Measurements from ENCODE around the gene OR52N1.

Gene OR52N1

DNA sequence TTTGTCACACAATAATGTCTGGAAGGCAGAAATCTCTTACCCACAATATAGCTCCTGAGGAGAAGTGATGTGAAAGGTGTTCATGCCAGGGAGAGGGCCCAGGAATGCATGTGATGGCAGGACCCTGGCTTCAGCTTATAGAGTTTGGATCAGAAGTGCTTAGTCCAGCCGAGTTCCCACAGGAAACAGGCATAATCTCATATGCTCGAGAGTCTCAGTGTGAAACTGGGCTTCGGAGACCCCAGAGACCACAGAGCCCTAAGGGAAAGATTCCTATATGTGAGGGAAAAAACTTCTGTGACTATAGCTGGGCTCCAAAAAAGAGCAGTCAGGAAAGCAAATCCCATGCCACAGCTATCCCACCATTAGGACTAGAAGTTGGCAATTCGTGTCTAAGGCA is 7.8 kb downstream of the OR52N1 start, which contains the start of gene OR52N5:
TSS of gene OR52N5 (minus strand) at position 101 of the 400 bp plus-strand sequence. CDS start 4,721 bp downstream, outside the sequence.
- no peak for DNase-seq (ENCODE audit: low spot score)
- Histone ChIP-seq H3K4me3 (no peak within 1 kb of the TSS), H3K27ac (no peak within 1 kb of the TSS)
- TF ChIP-seq, protein P1, sequence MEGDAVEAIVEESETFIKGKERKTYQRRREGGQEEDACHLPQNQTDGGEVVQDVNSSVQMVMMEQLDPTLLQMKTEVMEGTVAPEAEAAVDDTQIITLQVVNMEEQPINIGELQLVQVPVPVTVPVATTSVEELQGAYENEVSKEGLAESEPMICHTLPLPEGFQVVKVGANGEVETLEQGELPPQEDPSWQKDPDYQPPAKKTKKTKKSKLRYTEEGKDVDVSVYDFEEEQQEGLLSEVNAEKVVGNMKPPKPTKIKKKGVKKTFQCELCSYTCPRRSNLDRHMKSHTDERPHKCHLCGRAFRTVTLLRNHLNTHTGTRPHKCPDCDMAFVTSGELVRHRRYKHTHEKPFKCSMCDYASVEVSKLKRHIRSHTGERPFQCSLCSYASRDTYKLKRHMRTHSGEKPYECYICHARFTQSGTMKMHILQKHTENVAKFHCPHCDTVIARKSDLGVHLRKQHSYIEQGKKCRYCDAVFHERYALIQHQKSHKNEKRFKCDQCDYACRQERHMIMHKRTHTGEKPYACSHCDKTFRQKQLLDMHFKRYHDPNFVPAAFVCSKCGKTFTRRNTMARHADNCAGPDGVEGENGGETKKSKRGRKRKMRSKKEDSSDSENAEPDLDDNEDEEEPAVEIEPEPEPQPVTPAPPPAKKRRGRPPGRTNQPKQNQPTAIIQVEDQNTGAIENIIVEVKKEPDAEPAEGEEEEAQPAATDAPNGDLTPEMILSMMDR (IDR thresholded peaks at IDR 0.05), result no peak

DNA sequence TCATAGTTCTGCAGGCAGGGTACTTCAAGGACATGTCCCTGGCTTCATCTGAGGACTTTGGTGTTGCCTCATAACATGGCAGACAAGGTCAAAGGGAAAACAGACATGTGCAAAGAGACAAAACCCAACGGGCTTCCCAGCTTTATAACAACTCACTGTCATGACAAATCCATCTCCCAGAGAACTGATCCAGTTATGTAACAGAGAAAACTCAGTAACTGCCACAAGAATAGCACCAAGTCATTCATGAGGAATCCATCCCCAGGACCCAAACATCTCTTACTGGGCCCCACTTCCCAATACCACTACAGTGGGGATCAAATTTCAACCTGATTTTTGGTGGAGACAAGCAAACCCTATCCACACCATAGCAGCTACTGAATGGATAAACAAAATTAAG is 24.0 kb downstream of the OR52N1 start:
- Histone ChIP-seq H3K27ac (no peak overlapping the region), H3K4me3 (no peak overlapping the region)
- TF ChIP-seq, protein P1 (IDR thresholded peaks at IDR 0.05), result no peak
- no peak for DNase-seq (ENCODE audit: low spot score)

DNA sequence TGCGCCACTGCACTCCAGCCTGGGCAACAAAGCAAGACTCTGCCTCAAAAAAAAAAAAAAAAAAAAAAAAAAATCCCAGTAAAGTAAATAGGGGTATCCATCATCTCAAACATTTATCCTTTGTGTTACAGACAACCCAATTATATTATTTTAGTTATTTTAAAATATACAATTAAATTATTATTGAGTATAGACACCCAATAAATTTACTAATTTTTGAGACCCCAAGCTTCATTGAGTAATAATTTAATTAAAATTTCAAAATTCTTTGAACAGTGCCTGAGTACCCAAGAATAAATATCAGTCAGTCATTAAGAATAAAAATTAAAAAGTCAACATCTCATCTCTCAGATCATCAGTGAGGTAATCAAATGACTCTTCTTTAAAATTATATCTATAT is 37.1 kb downstream of the OR52N1 start, which contains the start of gene OR52N4:
TSS of gene OR52N4 (plus strand) at position 301 of the 400 bp plus-strand sequence. CDS start 498 bp downstream, outside the sequence.
- no peak for DNase-seq (ENCODE audit: low spot score)
- TF ChIP-seq, protein P1 (IDR thresholded peaks at IDR 0.05), result no peak
- H3K27ac ChIP-seq, result no peak within 1 kb of the TSS
- no peak within 1 kb of the TSS for H3K4me3 ChIP-seq

DNA sequence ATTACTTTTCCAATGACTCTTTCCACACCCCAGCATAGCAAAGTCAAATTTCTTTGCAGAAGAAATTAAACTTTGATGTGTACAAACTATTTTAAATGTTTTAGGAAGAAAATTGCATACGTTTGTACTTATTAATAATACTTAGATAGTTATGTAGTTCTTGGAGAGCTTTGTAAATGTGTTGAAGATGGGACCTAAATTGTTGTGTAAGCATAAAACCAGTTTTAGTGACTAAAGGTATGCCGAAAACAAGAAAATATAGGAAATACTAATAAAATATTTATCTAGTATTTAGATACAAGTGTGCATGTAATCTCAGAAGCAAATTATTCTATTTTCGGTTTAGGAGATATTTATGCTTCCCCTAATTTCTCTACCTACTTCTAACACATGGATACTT is 41.2 kb downstream of the OR52N1 start:
- TF ChIP-seq, protein P1 (IDR thresholded peaks at IDR 0.05), result no peak
- DNase-seq (ENCODE audit: low spot score), result no peak
- Histone ChIP-seq H3K27ac (no peak overlapping the region), H3K4me3 (no peak overlapping the region)

DNA sequence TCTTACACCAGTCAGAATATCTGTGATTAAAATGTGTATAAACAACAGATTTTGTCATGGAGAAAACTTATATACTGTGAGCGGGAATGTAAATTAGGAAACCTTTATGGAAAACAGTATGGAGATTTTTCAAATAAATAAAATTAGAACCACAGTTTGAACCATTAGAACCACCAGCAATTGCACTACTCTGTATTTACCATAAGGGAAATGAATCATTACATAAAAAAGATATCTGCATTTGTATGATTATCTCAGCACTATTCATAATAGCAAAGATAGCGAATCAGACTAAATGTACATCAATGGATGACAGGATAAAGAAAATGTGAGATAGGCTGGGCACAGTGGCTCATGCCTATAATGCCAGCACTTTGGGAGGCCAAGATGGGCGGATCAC is 44.5 kb downstream of the OR52N1 start:
- no peak overlapping the region for H3K27ac ChIP-seq
- TF ChIP-seq, protein P1 (IDR thresholded peaks at IDR 0.05), result no peak
- no peak overlapping the region for H3K4me3 ChIP-seq
- no peak for DNase-seq (ENCODE audit: low spot score)

DNA sequence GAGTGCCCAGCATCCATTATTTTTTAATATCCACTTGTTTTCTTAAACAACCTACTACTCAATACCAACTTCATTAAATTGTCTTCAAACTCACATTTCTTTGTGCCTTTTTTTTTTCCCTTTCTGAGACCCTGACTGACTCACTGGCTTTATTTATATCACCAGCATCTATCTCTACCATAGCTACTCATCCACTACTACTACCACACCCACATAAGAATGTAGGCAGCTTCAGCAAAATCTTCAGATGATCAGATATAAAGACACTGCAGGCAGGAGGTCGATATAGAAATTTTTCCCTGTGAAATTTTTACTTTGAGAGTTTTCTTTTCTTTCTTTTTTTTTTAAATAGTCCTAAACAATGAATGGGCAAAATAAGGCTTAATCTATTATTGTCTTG is 52.6 kb downstream of the OR52N1 start:
- Histone ChIP-seq H3K4me3 (no peak overlapping the region), H3K27ac (no peak overlapping the region)
- no peak for DNase-seq (ENCODE audit: low spot score)
- TF ChIP-seq, protein P1 (IDR thresholded peaks at IDR 0.05), result no peak

DNA sequence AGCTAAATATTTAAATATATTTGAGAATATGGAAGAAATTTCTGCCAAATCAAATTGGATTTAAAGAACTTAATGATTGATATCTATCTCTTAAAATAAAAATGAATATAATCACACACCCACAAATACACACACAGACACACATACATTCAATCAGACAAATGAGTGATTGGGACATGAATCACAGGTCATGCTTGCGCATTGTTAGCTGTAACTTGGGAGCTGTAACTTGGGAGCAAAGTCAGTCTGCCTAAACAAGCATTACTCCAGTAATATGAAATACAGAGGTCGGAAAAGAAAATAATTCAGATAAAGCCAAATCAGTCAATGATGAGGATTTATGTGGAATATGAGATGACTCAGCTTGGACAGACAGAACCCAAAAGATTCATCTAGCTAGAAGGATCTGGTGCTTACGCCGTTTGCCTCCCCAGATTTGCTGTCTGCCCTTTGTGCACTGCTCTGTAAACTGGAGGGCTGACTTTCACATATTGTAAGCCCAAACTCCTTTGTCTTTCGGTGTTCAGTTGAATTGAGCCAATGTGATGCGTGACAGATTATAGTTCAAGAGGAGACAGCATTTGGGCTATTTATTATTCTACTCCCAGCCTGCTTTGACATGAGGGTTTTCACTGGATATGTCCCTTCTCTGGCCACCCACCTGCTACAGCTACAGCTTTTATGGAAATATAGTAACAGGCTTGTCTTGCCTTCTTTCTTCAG is 53.2 kb downstream of the OR52N1 start:
- Histone ChIP-seq H3K27ac (no peak overlapping the region), H3K4me3 (no peak overlapping the region)
- no peak for DNase-seq (ENCODE audit: low spot score)
- TF ChIP-seq, protein P1 (IDR thresholded peaks at IDR 0.05), result no peak

All from coronary artery (tissue), 2 donors.